Testis (tissue), 3 donors: ENCODE measurements around the gene CA5A. TPM values are rescaled to one million over a fixed set of nuclear protein-coding genes. Genes with fewer than 3 reads are reported as not detected.

ENCODE experiments used
- DNase-seq: peaks from one replicate; pipeline ENCODE4 v3.0.0-alpha.2; 2019
- H3K27ac ChIP-seq, 2 donors: fragments of 200-600 bp; sonication (generic); one replicate each; pipeline ENCODE4 v1.5.1; 2019
- H3K27me3 ChIP-seq: fragments of 200-600 bp; sonication (generic); one replicate; pipeline ENCODE4 v1.5.1; 2019
- H3K36me3 ChIP-seq: fragments of 200-600 bp; sonication (generic); one replicate; pipeline ENCODE4 v1.5.1; 2017; ENCODE audit warnings: low read depth; ENCODE audit errors: missing control alignments
- H3K4me1 ChIP-seq: fragments of 200-600 bp; sonication (generic); one replicate; pipeline ENCODE4 v1.5.1; 2019
- H3K4me3 ChIP-seq, 2 donors: fragments of 200-600 bp; sonication (generic); one replicate each; pipeline ENCODE4 v1.5.1; 2017 to 2019
- H3K9me3 ChIP-seq: fragments of 200-600 bp; sonication (generic); one replicate; pipeline ENCODE4 v1.5.1; 2017
- CTCF ChIP-seq, 3 experiments: fragments of 450-650 bp in 2 of 3; fragments of 200-600 bp in 1 of 3; sonication (generic) in 1 of 3; IDR thresholded peaks; one replicate each; pipeline ENCODE4 v1.5.1; 2016 to 2019; ENCODE audit warnings: antibody characterized with exemption in 3 of 3, mild to moderate bottlenecking in 2 of 3, moderate library complexity in 1 of 3
- POLR2A ChIP-seq: fragments of 450-650 bp; IDR thresholded peaks from one replicate; pipeline ENCODE4 v1.6.1; 2017; ENCODE audit warnings: antibody characterized with exemption, mild to moderate bottlenecking, moderate library complexity
- WGBS, 2 donors: methylation state at CpG; one replicate each; pipeline ENCODE4 v1.1.5; 2018; 5-methylcytosine and 5-hydroxymethylcytosine counted together
- intact Hi-C: fragments of 100-400 bp; cut with DNase I; formaldehyde crosslinking; loops from one replicate; pipeline ENCODE4 v1.15.1; 2023; ENCODE audit warnings: low total_unique reads
- polyA plus RNA-seq: library from polyadenylated mRNA; stranded (reverse); fragments of 350-450 nt; fragmentation: Illumina TruSeq; extraction: RNeasy Lipid Tissue Mini Kit (QIAGEN cat#74804); gene quantifications from one replicate; pipeline ENCODE4 v1.2.3, GENCODE V29; 2014; ENCODE audit warnings: low read depth, low replicate concordance; ENCODE audit not compliant: insufficient read depth
- total RNA-seq, 2 donors: library from RNA; depleted of rRNA; stranded (reverse); fragments of >200 nt; gene quantifications; one replicate each; pipeline ENCODE4 v1.2.3, GENCODE V29; 2016

Gene CA5A
- total and polyA plus RNA-seq, 3 donors from 2014 or later, result not detected

- DNase-seq, result no peak
- WGBS, 2 donors, result 92 to 97% methylated on average over 9 of the region's 9 CpGs
- H3K36me3 ChIP-seq, result no peaks in the 10 kb centered on the region
- H3K9me3 ChIP-seq, result no peaks in the 10 kb centered on the region
- intact Hi-C loops, result no loop called here
- H3K4me1 ChIP-seq, result peaks cover 9% of the 10 kb centered on the region
- no peak overlapping the region for H3K27ac ChIP-seq
- H3K4me3 ChIP-seq, result no peak overlapping the region
- TF ChIP-seq POLR2A (no peak), CTCF (IDR thresholded peaks at IDR 0.05) (no peak)
- no peaks in the 10 kb centered on the region for H3K27me3 ChIP-seq
Measured at GRCh38 chr16:87958632-87959031, 22.3 kb upstream of the CA5A start.

- peaks cover 12% of the 10 kb centered on the region for H3K4me1 ChIP-seq
- TF ChIP-seq POLR2A, result no peak
- no peak for TF ChIP-seq CTCF (IDR thresholded peaks at IDR 0.05)
- DNase-seq, result no peak
- no peaks in the 10 kb centered on the region for H3K27me3 ChIP-seq
- H3K9me3 ChIP-seq, result no peaks in the 10 kb centered on the region
- intact Hi-C loops, result no loop called here
- no peak overlapping the region for H3K4me3 ChIP-seq
- no peak overlapping the region for H3K27ac ChIP-seq
- no peaks in the 10 kb centered on the region for H3K36me3 ChIP-seq
- WGBS, 2 donors, result 92 to 93% methylated on average over 27 to 34 of the region's 34 CpGs
Measured at GRCh38 chr16:87957296-87958094, 21.2 kb upstream of the CA5A start.

- Histone ChIP-seq H3K27ac (no peak overlapping the region), H3K9me3 (no peaks in the 10 kb centered on the region), H3K27me3 (no peaks in the 10 kb centered on the region), H3K4me3 (no peak overlapping the region), H3K4me1 (peaks cover 18% of the 10 kb centered on the region), H3K36me3 (no peaks in the 10 kb centered on the region)
- TF ChIP-seq POLR2A, result no peak
- no peak for TF ChIP-seq CTCF (IDR thresholded peaks at IDR 0.05)
- DNase-seq, result peak; percentile 51
- intact Hi-C loops, result no loop called here
- WGBS, 2 donors, result 70 to 73% methylated on average over 28 to 30 of the region's 30 CpGs
Measured at GRCh38 chr16:87956365-87957231, 20.3 kb upstream of the CA5A start.

GRCh38 chr16:87956098-87956364 is 19.7 kb upstream of the CA5A start:
- Histone ChIP-seq H3K4me1 (peaks cover 18% of the 10 kb centered on the region), H3K27ac (peak overlapping the region in 1 of 2 donors; percentile 5), H3K9me3 (no peaks in the 10 kb centered on the region), H3K27me3 (no peaks in the 10 kb centered on the region), H3K4me3 (no peak overlapping the region), H3K36me3 (no peaks in the 10 kb centered on the region)
- TF ChIP-seq CTCF (IDR thresholded peaks at IDR 0.05) (no peak), POLR2A (no peak)
- intact Hi-C loops, result no loop called here
- DNase-seq, result no peak
- 77 to 85% methylated on average over 3 of the region's 3 CpGs for WGBS, 2 donors
